SK-N-MC (cell line): ENCODE data around the gene RRAGC.
A peak's percentile ranks its signal among the peaks of the same experiment; 100 is the strongest.

Source experiments
- DNase-seq: peaks from one replicate; pipeline ENCODE4 v3.0.0-alpha.2; 2011; ENCODE audit warnings: low read depth, low spot score
- H3K27ac ChIP-seq: fragments of 200-600 bp; sonication (generic); 2 replicates; pipeline ENCODE4 v1.5.1; 2016; ENCODE audit warnings: mixed run types
- H3K36me3 ChIP-seq: fragments of 200-600 bp; sonication (generic); 2 replicates; pipeline ENCODE4 v1.6.1; 2017; ENCODE audit warnings: antibody characterized with exemption, low read length, mixed read lengths; ENCODE audit not compliant: insufficient read depth
- H3K4me3 ChIP-seq: fragments of 200-600 bp; sonication (generic); 2 replicates; pipeline ENCODE4 v1.5.1; 2016
- H3K9ac ChIP-seq: fragments of 200-600 bp; sonication (generic); 2 replicates; pipeline ENCODE4 v1.8.0; 2017; ENCODE audit warnings: mixed run types, mixed read lengths; ENCODE audit not compliant: insufficient read length
- H3K9me3 ChIP-seq: fragments of 200-600 bp; sonication (generic); 2 replicates; pipeline ENCODE4 v1.6.1; 2017; ENCODE audit warnings: low read depth, mild to moderate bottlenecking, antibody characterized with exemption, low read length, moderate library complexity, mixed read lengths
- EZH2 ChIP-seq: fragments of 200-600 bp; sonication (generic); IDR thresholded peaks from one replicate; pipeline ENCODE4 v1.6.1; 2017; ENCODE audit warnings: antibody characterized with exemption
- FOXP2 ChIP-seq: optimal IDR thresholded peaks from 2 replicates; pipeline ENCODE3; 2011; ENCODE audit warnings: mild to moderate bottlenecking, moderate library complexity; ENCODE audit not compliant: insufficient read depth; ENCODE audit errors: extremely low read length, control extremely low read depth
- POLR2AphosphoS5 ChIP-seq: IDR thresholded peaks from 2 replicates; pipeline ENCODE4 v1.6.1; 2012; ENCODE audit warnings: mild to moderate bottlenecking, low read depth, low read length, borderline replicate concordance

Gene RRAGC

GRCh38 chr1:38827318-38827717, 32.3 kb downstream of the RRAGC start:
- H3K36me3 ChIP-seq, result no peaks in the 10 kb centered on the region
- no peaks in the 10 kb centered on the region for H3K9me3 ChIP-seq
- no peak overlapping the region for H3K27ac ChIP-seq
- H3K9ac ChIP-seq, result no peak overlapping the region
- no peak overlapping the region for H3K4me3 ChIP-seq
- TF ChIP-seq POLR2AphosphoS5, result no peak
- no peak for TF ChIP-seq FOXP2
- TF ChIP-seq EZH2, result no peak
- no peak for DNase-seq

GRCh38 chr1:38826886-38827285, 32.7 kb downstream of the RRAGC start:
- Histone ChIP-seq H3K36me3 (no peaks in the 10 kb centered on the region), H3K9ac (no peak overlapping the region)
- TF ChIP-seq POLR2AphosphoS5 (no peak), EZH2 (no peak), FOXP2 (no peak)

GRCh38 chr1:38826262-38826661, 33.3 kb downstream of the RRAGC start:
- H3K9me3 ChIP-seq, result no peaks in the 10 kb centered on the region
- H3K36me3 ChIP-seq, result no peaks in the 10 kb centered on the region
- TF ChIP-seq EZH2, result no peak
- no peak overlapping the region for H3K27ac ChIP-seq
- DNase-seq, result no peak
- no peak overlapping the region for H3K9ac ChIP-seq
- H3K4me3 ChIP-seq, result no peak overlapping the region

More at GRCh38 chr1:38826886-38827285, 32.7 kb downstream of the RRAGC start:
- DNase-seq, result no peak
- H3K27ac ChIP-seq, result no peak overlapping the region
- no peak overlapping the region for H3K4me3 ChIP-seq
- no peaks in the 10 kb centered on the region for H3K9me3 ChIP-seq

GRCh38 chr1:38820860-38821259, 38.7 kb downstream of the RRAGC start:
- Histone ChIP-seq H3K4me3 (no peak overlapping the region), H3K36me3 (no peaks in the 10 kb centered on the region), H3K9me3 (no peaks in the 10 kb centered on the region), H3K9ac (no peak overlapping the region), H3K27ac (no peak overlapping the region)
- TF ChIP-seq FOXP2 (no peak), POLR2AphosphoS5 (no peak), EZH2 (no peak)
- no peak for DNase-seq

- H3K9ac ChIP-seq, result no peak overlapping the region
- no peak for TF ChIP-seq FOXP2
- no peak for DNase-seq
These were observed 40.1 kb downstream of the RRAGC start for GRCh38 chr1:38819516-38819915.

GRCh38 chr1:38819040-38819439, 40.5 kb downstream of the RRAGC start:
- Histone ChIP-seq H3K36me3 (no peaks in the 10 kb centered on the region), H3K27ac (no peak overlapping the region), H3K9ac (no peak overlapping the region), H3K4me3 (peak overlapping the region; percentile 81), H3K9me3 (no peaks in the 10 kb centered on the region)
- no peak for TF ChIP-seq EZH2
- TF ChIP-seq FOXP2, result no peak
- TF ChIP-seq POLR2AphosphoS5, result no peak
- DNase-seq, result no peak

More at GRCh38 chr1:38819516-38819915, 40.1 kb downstream of the RRAGC start:
- Histone ChIP-seq H3K9me3 (no peaks in the 10 kb centered on the region), H3K4me3 (no peak overlapping the region), H3K36me3 (no peaks in the 10 kb centered on the region), H3K27ac (no peak overlapping the region)

GRCh38 chr1:38818175-38818976, 41.2 kb downstream of the RRAGC start:
- Histone ChIP-seq H3K9ac (no peak overlapping the region), H3K36me3 (no peaks in the 10 kb centered on the region), H3K4me3 (peak overlapping the region; percentile 81), H3K27ac (no peak overlapping the region), H3K9me3 (no peaks in the 10 kb centered on the region)
- TF ChIP-seq POLR2AphosphoS5 (no peak), EZH2 (no peak), FOXP2 (peak; percentile 55)
- no peak for DNase-seq

GRCh38 chr1:38817267-38818174, 42.1 kb downstream of the RRAGC start:
- Histone ChIP-seq H3K4me3 (peak overlapping the region; percentile 81), H3K9ac (no peak overlapping the region), H3K9me3 (no peaks in the 10 kb centered on the region), H3K27ac (no peak overlapping the region), H3K36me3 (no peaks in the 10 kb centered on the region)
- DNase-seq, result no peak
- TF ChIP-seq EZH2 (no peak), FOXP2 (no peak), POLR2AphosphoS5 (no peak)
